GM23248 (cell line): ENCODE measurements around the gene ACTL8. TPM values are rescaled to one million over a fixed set of nuclear protein-coding genes. Genes with fewer than 3 reads are reported as not detected.
A peak's percentile ranks its signal among the peaks of the same experiment; 100 is the strongest.

Experiments used
- DNase-seq: peaks from one replicate; pipeline ENCODE4 v3.0.0-alpha.2; 2015
- H2AFZ ChIP-seq: fragments of 200-600 bp; sonication (generic); 2 replicates; pipeline ENCODE4 v1.6.1; 2016; ENCODE audit warnings: antibody characterized with exemption
- H3F3A ChIP-seq: fragments of 200-600 bp; sonication (generic); 2 replicates; pipeline ENCODE4 v1.6.1; 2016; ENCODE audit warnings: mild to moderate bottlenecking, antibody characterized with exemption, mixed run types; ENCODE audit not compliant: insufficient read depth
- H3K27ac ChIP-seq: fragments of 200-600 bp; sonication (generic); 2 replicates; pipeline ENCODE4 v1.5.1; 2016; ENCODE audit warnings: mild to moderate bottlenecking
- H3K27me3 ChIP-seq: fragments of 200-600 bp; sonication (generic); replicated peaks from 2 replicates; pipeline ENCODE4 v1.6.1; 2016; ENCODE audit warnings: mild to moderate bottlenecking; ENCODE audit not compliant: insufficient read depth
- H3K36me3 ChIP-seq: fragments of 200-600 bp; sonication (generic); 2 replicates; pipeline ENCODE4 v1.6.1; 2016; ENCODE audit warnings: low read depth, mild to moderate bottlenecking
- H3K4me1 ChIP-seq: fragments of 200-600 bp; sonication (generic); 2 replicates; pipeline ENCODE4 v1.6.1; 2016; ENCODE audit warnings: mild to moderate bottlenecking; ENCODE audit not compliant: insufficient read depth
- H3K4me2 ChIP-seq: fragments of 200-600 bp; sonication (generic); one replicate; pipeline ENCODE4 v1.6.1; 2016; ENCODE audit warnings: mild to moderate bottlenecking; ENCODE audit not compliant: unreplicated experiment
- H3K4me3 ChIP-seq: fragments of 200-600 bp; sonication (generic); 2 replicates; pipeline ENCODE4 v1.5.1; 2016; ENCODE audit warnings: mild to moderate bottlenecking
- H3K79me2 ChIP-seq: fragments of 200-600 bp; sonication (generic); 2 replicates; pipeline ENCODE4 v1.6.1; 2016; ENCODE audit warnings: mild to moderate bottlenecking; ENCODE audit not compliant: insufficient read depth
- H3K9ac ChIP-seq: fragments of 200-600 bp; sonication (generic); 2 replicates; pipeline ENCODE4 v1.6.1; 2016; ENCODE audit warnings: mild to moderate bottlenecking
- H3K9me2 ChIP-seq: fragments of 200-600 bp; sonication (generic); 2 replicates; pipeline ENCODE4 v1.6.1; 2016; ENCODE audit warnings: mixed run types, mild to moderate bottlenecking, moderate library complexity; ENCODE audit not compliant: insufficient read depth
- H3K9me3 ChIP-seq: fragments of 200-600 bp; sonication (generic); one replicate; pipeline ENCODE4 v1.6.1; 2017; ENCODE audit warnings: low read depth
- H4K20me1 ChIP-seq: fragments of 200-600 bp; sonication (generic); 2 replicates; pipeline ENCODE4 v1.6.0; 2016; ENCODE audit not compliant: insufficient read depth
- EZH2 ChIP-seq: fragments of 200-600 bp; sonication (generic); IDR thresholded peaks from 2 replicates; pipeline ENCODE4 v1.6.1; 2018; ENCODE audit warnings: antibody characterized with exemption, mild to moderate bottlenecking; ENCODE audit not compliant: insufficient read depth, poor library complexity, severe bottlenecking
- EZH2phosphoT487 ChIP-seq: fragments of 200-600 bp; sonication (generic); IDR thresholded peaks from 2 replicates; pipeline ENCODE4 v1.6.1; 2018; ENCODE audit warnings: antibody characterized with exemption, moderate library complexity, mild to moderate bottlenecking, low read depth; ENCODE audit not compliant: insufficient read depth
- WGBS, 2 experiments: methylation state at CpG; one replicate each; pipeline ENCODE4 v1.1.6; 2015 to 2017; ENCODE audit warnings: low lambda C conversion rate in 2 of 2, low coverage in 1 of 2; ENCODE audit errors: missing lambda C conversion rate in 2 of 2; 5-methylcytosine and 5-hydroxymethylcytosine counted together
- in situ Hi-C: fragments of 300-500 bp; cut with MboI; formaldehyde crosslinking; loops from 2 replicates; pipeline ENCODE4 v1.15.0; 2020
- polyA plus RNA-seq: library from polyadenylated mRNA; unstranded; fragments of >200 nt; fragmentation: Nextera tagmentation; extraction: Ambion mirVana; gene quantifications from 2 replicates; pipeline ENCODE4 v1.2.1, GENCODE V29; 2016
- total RNA-seq: library from RNA; depleted of rRNA; stranded (reverse); fragments of >200 nt; shearing (Covaris generic); gene quantifications from 2 replicates; pipeline ENCODE4 v1.2.3, GENCODE V29; 2014; rRNA removed

Gene ACTL8
- total and polyA plus RNA-seq, 2 experiments from 2014 or later, result 0.11 TPM; not detected in 1

- no peaks in the 10 kb centered on the region for H3K79me2 ChIP-seq
- H3K36me3 ChIP-seq, result no peaks in the 10 kb centered on the region
- DNase-seq, result peak; percentile 89
- H3K27ac ChIP-seq, result peak overlapping the region; percentile 93
- H3K4me2 ChIP-seq, result peak overlapping the region; percentile 72
- in situ Hi-C loops, result no loop called here
- H3K4me3 ChIP-seq, result peak overlapping the region; percentile 23
- no peaks in the 10 kb centered on the region for H3K9me2 ChIP-seq
- peak overlapping the region; percentile 71 for H3K9ac ChIP-seq
- peaks cover 52% of the 10 kb centered on the region for H3K4me1 ChIP-seq
- no peaks in the 10 kb centered on the region for H3K9me3 ChIP-seq
- H3K27me3 ChIP-seq, result no peaks in the 10 kb centered on the region
- WGBS, 2 experiments, result 1 to 8% methylated on average over 5 of the region's 5 CpGs
- no peaks in the 10 kb centered on the region for H4K20me1 ChIP-seq
- peak overlapping the region; percentile 45 for H2AFZ ChIP-seq
- peaks cover 32% of the 10 kb centered on the region for H3F3A ChIP-seq
- no peak for TF ChIP-seq EZH2
- no peak for TF ChIP-seq EZH2phosphoT487
Measured at GRCh38 chr1:17874710-17875109, 119.6 kb downstream of the ACTL8 start.

GRCh38 chr1:17875171-17875881, 120.2 kb downstream of the ACTL8 start:
- no peaks in the 10 kb centered on the region for H3K79me2 ChIP-seq
- no peaks in the 10 kb centered on the region for H3K9me3 ChIP-seq
- no peaks in the 10 kb centered on the region for H3K36me3 ChIP-seq
- H3F3A ChIP-seq, result peaks cover 32% of the 10 kb centered on the region
- no peaks in the 10 kb centered on the region for H3K27me3 ChIP-seq
- H3K9ac ChIP-seq, result peak overlapping the region; percentile 71
- 2% methylated on average over 5 of the region's 5 CpGs for WGBS, 2 experiments
- in situ Hi-C loops, result no loop called here
- peak overlapping the region; percentile 72 for H3K4me2 ChIP-seq
- peak; percentile 88 for DNase-seq
- H4K20me1 ChIP-seq, result no peaks in the 10 kb centered on the region
- H3K9me2 ChIP-seq, result no peaks in the 10 kb centered on the region
- peak overlapping the region; percentile 93 for H3K27ac ChIP-seq
- no peak for TF ChIP-seq EZH2phosphoT487
- TF ChIP-seq EZH2, result no peak
- H2AFZ ChIP-seq, result peak overlapping the region; percentile 45
- H3K4me1 ChIP-seq, result peaks cover 52% of the 10 kb centered on the region
- H3K4me3 ChIP-seq, result no peak overlapping the region

GRCh38 chr1:17875882-17876280, 120.7 kb downstream of the ACTL8 start:
- peak overlapping the region; percentile 71 for H3K9ac ChIP-seq
- peaks cover 32% of the 10 kb centered on the region for H3F3A ChIP-seq
- no peaks in the 10 kb centered on the region for H4K20me1 ChIP-seq
- no peaks in the 10 kb centered on the region for H3K9me3 ChIP-seq
- H2AFZ ChIP-seq, result peak overlapping the region; percentile 36; the same call in 1 of the 2 replicates
- DNase-seq, result peak; percentile 70
- H3K36me3 ChIP-seq, result no peaks in the 10 kb centered on the region
- H3K4me3 ChIP-seq, result no peak overlapping the region
- TF ChIP-seq EZH2 (no peak), EZH2phosphoT487 (no peak)
- peak overlapping the region; percentile 93 for H3K27ac ChIP-seq
- in situ Hi-C loops, result no loop called here
- WGBS, 2 experiments, result 83 to 84% methylated on average over 4 of the region's 4 CpGs
- no peaks in the 10 kb centered on the region for H3K9me2 ChIP-seq
- peak overlapping the region; percentile 72 for H3K4me2 ChIP-seq
- no peaks in the 10 kb centered on the region for H3K79me2 ChIP-seq
- no peaks in the 10 kb centered on the region for H3K27me3 ChIP-seq
- H3K4me1 ChIP-seq, result peaks cover 52% of the 10 kb centered on the region

Other genes with a start within 250 kb of the ACTL8 start
- gene ARHGEF10L, start 215.6 kb upstream of the ACTL8 start, total RNA-seq, result 16.1 and 19.3 TPM in 2 replicates
- 6.0 TPM in 2 replicates for gene ARHGEF10L, start 215.6 kb upstream of the ACTL8 start, polyA plus RNA-seq